Measurements from ENCODE around the gene MECP2.

The MECP2 gene

DNA sequence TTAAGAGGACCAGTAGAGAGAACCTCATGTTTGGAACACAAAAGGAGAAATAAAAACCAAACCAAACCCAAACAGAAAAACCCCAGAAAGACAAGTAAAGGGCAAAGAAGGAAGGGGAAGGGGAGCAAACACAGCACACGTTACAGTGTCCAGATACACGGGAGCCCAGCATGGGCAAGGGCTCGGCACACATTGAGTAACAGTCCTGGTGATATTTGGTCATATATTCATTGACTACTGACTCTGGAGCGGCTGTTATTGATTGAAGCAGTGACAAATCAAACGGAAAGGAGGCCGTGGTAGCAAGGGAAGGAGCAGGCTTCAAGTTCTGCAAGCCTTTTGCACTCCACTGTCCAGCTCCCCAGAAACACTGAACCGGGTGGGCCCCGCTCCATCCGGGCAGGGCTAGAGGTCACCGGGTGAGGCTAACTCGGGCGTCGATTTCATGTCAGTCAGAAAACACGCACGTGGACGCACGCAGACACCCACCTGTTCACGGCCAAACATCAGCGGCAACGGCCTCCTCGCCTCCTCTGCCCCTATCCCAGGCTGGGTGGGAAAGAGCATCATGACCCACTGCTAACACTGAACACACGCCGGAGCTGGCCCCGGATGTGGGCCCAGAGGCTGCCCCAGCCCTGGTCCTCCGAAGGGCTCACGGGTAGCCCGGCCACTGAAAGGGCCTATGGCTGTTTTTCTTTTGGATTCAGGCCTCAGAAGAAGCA lies 74.1 kb downstream of the MECP2 start:
- H3K9ac ChIP-seq (ENCODE audit: low read depth, low read length) = no peak overlapping the region
- no peaks in the 10 kb centered on the region for H3K36me3 ChIP-seq (ENCODE audit: control insufficient read depth, insufficient read depth, low read length)
- peaks cover 16% of the 10 kb centered on the region for H3K9me3 ChIP-seq (ENCODE audit: control insufficient read depth, insufficient read depth, low read length)
- H3K27me3 ChIP-seq (ENCODE audit: control insufficient read depth, insufficient read depth, low read length) = no peaks in the 10 kb centered on the region
- no peak overlapping the region for H3K27ac ChIP-seq (ENCODE audit: low read depth, low read length)
- H3K4me1 ChIP-seq (ENCODE audit: control insufficient read depth, insufficient read depth, low read length) = peaks cover 11% of the 10 kb centered on the region; the same call in 1 of the 2 replicates
- H3K4me3 ChIP-seq (ENCODE audit: low read depth, low read length) = no peak overlapping the region

DNA sequence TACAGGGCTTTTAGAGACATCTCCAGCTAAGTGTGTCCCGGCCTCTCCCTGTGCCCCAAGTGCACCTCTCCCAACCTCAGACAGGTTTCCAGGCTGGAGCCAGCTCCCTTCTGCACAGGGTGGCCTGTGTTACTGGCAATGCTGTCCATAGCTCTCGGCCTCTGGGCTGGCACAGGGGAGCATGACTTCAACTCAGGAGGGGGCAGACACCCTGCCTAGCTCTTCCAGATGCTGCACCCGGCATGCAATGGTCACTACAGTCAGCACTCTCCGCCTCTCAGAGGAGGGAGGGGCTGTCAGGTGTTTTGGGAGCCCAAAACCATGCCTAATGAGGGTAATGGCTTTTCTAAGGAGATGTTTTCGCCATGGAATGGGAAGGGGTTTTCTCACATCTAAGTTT lies 75.4 kb downstream of the MECP2 start:
- Histone ChIP-seq H3K9ac (ENCODE audit: low read depth, low read length) (no peak overlapping the region), H3K27ac (ENCODE audit: low read depth, low read length) (peak overlapping the region; percentile 53), H3K9me3 (ENCODE audit: control insufficient read depth, insufficient read depth, low read length) (peaks cover 16% of the 10 kb centered on the region), H3K4me1 (ENCODE audit: control insufficient read depth, insufficient read depth, low read length) (peaks cover 11% of the 10 kb centered on the region; the same call in 1 of the 2 replicates), H3K27me3 (ENCODE audit: control insufficient read depth, insufficient read depth, low read length) (no peaks in the 10 kb centered on the region), H3K4me3 (ENCODE audit: low read depth, low read length) (no peak overlapping the region), H3K36me3 (ENCODE audit: control insufficient read depth, insufficient read depth, low read length) (peaks cover 6% of the 10 kb centered on the region; the same call in 1 of the 2 replicates)

DNA sequence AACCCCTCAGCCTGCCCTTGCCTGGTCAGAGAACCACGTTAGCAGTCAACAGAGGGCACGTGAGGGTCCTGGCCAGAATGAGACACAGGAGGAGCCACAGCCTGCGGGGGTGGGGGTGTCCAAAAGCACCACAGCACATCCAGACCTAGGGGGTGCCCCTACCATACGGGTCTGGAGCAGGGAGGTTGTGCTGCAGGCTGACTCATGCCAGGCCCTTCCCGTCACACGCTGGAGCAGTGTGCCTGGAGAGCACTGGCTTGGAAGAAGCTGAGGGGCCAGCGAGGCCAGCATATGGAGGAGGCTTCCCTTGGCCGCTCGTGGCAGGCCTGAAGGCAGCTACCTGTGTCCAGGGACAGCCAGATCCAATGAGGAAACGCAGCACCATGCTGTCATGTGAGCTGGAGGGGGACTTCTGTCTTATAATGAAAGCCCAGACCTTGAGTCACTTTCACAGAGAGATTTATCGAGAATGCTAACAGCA lies 76.3 kb downstream of the MECP2 start:
- Histone ChIP-seq H3K27me3 (ENCODE audit: control insufficient read depth, insufficient read depth, low read length) (no peaks in the 10 kb centered on the region), H3K4me3 (ENCODE audit: low read depth, low read length) (no peak overlapping the region), H3K9ac (ENCODE audit: low read depth, low read length) (no peak overlapping the region), H3K4me1 (ENCODE audit: control insufficient read depth, insufficient read depth, low read length) (peaks cover 11% of the 10 kb centered on the region; the same call in 1 of the 2 replicates), H3K27ac (ENCODE audit: low read depth, low read length) (peak overlapping the region; percentile 55), H3K36me3 (ENCODE audit: control insufficient read depth, insufficient read depth, low read length) (peaks cover 8% of the 10 kb centered on the region; the same call in 1 of the 2 replicates), H3K9me3 (ENCODE audit: control insufficient read depth, insufficient read depth, low read length) (peaks cover 16% of the 10 kb centered on the region)

DNA sequence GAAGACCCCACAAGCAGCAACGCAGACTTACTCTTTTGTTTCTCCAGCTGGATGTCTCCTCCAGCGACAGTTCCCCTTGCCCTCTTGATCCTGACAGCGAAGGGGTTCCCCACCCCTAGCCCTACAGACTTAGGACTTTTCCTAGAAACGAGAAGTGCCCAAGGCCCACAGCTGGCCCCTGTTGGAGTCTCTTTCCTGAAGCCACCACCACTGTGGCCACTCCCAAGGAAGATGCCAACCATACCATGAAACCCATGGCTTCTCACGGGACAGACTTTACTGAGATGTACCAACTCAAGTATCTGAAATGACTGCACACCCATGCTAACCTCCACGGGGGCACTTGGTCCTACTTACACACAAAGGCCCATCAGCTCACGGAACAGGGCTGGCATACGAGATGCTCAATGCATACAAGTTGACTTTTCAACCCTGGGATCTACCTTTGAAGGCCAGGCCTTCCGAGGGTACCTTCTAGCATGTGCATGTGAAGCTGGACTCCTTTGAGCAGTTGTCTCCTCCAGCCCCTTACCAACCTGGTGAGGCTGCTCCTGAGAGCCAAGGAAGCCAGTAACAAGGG lies 76.9 kb downstream of the MECP2 start:
- Histone ChIP-seq H3K4me3 (ENCODE audit: low read depth, low read length) (peak overlapping the region; percentile 57), H3K27ac (ENCODE audit: low read depth, low read length) (peak overlapping the region; percentile 62), H3K36me3 (ENCODE audit: control insufficient read depth, insufficient read depth, low read length) (peaks cover 10% of the 10 kb centered on the region; the same call in 1 of the 2 replicates), H3K27me3 (ENCODE audit: control insufficient read depth, insufficient read depth, low read length) (no peaks in the 10 kb centered on the region), H3K9me3 (ENCODE audit: control insufficient read depth, insufficient read depth, low read length) (peaks cover 16% of the 10 kb centered on the region), H3K9ac (ENCODE audit: low read depth, low read length) (no peak overlapping the region), H3K4me1 (ENCODE audit: control insufficient read depth, insufficient read depth, low read length) (peaks cover 11% of the 10 kb centered on the region; the same call in 1 of the 2 replicates)

DNA sequence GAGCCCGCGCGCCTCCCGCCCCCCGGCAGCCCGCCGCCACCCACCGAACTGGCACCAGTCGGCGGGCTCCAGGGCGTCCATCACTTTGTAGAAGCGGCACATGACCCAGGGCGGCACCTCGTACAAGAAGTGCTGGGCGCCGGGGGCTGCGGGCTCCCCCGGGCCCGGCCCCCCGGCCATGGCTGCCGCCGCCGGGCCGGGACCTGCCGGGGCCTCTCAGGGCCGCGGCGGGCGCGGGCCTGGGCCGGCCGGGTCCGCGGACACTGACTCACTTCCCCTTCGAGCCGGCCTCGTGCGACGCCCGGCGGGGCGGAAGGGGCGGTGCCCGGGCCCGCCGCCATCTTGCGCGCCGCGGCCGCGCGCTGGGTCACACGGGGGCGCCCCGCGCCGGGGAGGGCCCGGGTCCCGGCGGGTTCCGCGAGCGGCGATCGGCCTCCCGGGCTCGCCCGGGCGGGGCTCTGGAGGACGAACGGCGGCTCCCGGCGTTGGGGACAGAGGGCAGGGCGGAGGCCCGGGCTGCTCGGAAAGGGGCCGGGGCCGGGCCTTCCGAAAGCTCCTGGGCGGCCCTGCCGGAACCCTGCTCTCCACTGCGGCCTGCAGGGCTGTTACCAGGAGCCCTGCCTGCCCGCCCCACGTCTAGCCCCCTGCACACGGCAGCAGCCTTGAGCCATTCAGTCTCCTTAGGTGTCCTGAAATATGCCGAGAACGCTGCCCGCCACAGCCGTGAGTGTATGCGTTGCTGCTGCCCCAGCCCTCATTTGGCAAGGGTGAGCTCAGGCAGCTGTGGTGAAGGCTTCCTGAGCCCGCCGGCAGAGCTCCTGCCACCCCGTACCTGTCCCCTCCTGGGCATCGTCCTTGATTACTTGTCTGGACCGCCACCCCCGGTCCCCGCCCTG lies 77.6 kb downstream of the MECP2 start, which contains the start of gene IRAK1:
Gene IRAK1 (minus strand): TSS at position 270 of the 896 bp plus-strand sequence. CDS start 90 bp downstream, at position 180.
- Histone ChIP-seq H3K36me3 (ENCODE audit: control insufficient read depth, insufficient read depth, low read length) (peaks cover 11% of the 10 kb centered on the region; the same call in 1 of the 2 replicates), H3K27me3 (ENCODE audit: control insufficient read depth, insufficient read depth, low read length) (no peaks in the 10 kb centered on the region), H3K4me3 (ENCODE audit: low read depth, low read length) (peak within 1 kb of the TSS; percentile 57), H3K27ac (ENCODE audit: low read depth, low read length) (peak within 1 kb of the TSS; percentile 62), H3K9me3 (ENCODE audit: control insufficient read depth, insufficient read depth, low read length) (peaks cover 21% of the 10 kb centered on the region), H3K4me1 (ENCODE audit: control insufficient read depth, insufficient read depth, low read length) (peaks cover 11% of the 10 kb centered on the region; the same call in 1 of the 2 replicates), H3K9ac (ENCODE audit: low read depth, low read length) (peak within 1 kb of the TSS; percentile 48; the same call in 1 of the 2 replicates)

DNA sequence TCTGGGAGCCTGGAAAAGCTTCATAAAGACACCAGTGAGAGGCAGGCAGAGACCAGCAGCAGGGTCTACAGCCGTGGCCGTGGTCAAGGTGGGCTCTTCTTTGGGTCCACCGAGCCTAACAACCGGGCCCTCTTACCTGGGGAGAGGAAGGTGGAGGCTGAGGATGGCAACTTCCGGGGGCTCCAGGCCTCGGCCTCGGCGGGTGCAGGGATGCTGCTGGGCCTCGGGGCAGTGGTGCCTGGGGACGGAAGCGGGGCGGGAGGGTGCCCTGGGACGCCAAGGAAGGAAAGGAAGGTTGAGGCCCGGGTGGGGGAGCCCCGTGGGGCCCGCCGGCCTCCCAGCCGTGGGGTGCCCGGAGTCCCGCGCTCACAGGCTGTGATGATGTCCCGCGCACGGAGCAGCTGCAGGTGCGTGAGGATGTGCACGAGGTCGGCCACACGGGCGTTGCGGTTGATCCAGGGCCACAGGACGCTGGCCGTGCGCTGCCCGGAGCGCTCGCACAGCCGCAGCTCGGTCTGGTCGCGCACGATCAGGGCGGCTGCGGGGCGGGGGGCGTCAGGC lies 78.4 kb downstream of the MECP2 start:
- Histone ChIP-seq H3K27me3 (ENCODE audit: control insufficient read depth, insufficient read depth, low read length) (no peaks in the 10 kb centered on the region), H3K9ac (ENCODE audit: low read depth, low read length) (peak overlapping the region; percentile 30; the same call in 1 of the 2 replicates), H3K4me1 (ENCODE audit: control insufficient read depth, insufficient read depth, low read length) (peaks cover 11% of the 10 kb centered on the region; the same call in 1 of the 2 replicates), H3K36me3 (ENCODE audit: control insufficient read depth, insufficient read depth, low read length) (peaks cover 11% of the 10 kb centered on the region; the same call in 1 of the 2 replicates), H3K9me3 (ENCODE audit: control insufficient read depth, insufficient read depth, low read length) (peaks cover 22% of the 10 kb centered on the region), H3K4me3 (ENCODE audit: low read depth, low read length) (peak overlapping the region; percentile 57), H3K27ac (ENCODE audit: low read depth, low read length) (peak overlapping the region; percentile 47)

DNA sequence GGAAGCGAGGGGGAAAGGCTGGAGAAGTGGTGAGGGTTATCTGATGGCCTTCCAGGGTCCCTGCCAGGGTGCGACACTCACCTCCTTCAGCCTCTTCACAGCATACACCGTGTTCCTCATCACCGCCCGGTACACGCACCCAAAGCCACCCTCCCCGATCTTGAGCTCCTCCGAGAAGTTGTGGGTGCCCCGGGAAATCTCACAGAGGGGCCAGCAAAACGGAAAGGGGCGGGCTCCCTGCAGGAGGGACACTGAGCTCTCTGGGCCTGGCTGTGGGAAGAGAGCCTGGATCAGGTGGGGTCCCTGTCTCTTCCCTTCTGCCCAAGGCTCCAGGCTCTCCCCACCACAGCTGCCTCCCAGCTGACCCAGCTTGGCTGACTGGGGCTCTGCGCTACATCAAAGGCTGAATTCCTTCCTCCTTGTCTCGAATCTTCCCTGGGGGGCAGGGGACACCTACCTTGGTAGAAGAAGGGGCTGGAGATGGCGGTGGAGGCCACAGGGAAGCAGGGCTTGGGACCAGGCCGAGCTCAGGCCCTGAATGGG lies 78.9 kb downstream of the MECP2 start:
- Histone ChIP-seq H3K4me1 (ENCODE audit: control insufficient read depth, insufficient read depth, low read length) (peaks cover 11% of the 10 kb centered on the region; the same call in 1 of the 2 replicates), H3K27me3 (ENCODE audit: control insufficient read depth, insufficient read depth, low read length) (no peaks in the 10 kb centered on the region), H3K9me3 (ENCODE audit: control insufficient read depth, insufficient read depth, low read length) (peaks cover 17% of the 10 kb centered on the region), H3K36me3 (ENCODE audit: control insufficient read depth, insufficient read depth, low read length) (peaks cover 11% of the 10 kb centered on the region; the same call in 1 of the 2 replicates), H3K9ac (ENCODE audit: low read depth, low read length) (no peak overlapping the region), H3K4me3 (ENCODE audit: low read depth, low read length) (peak overlapping the region; percentile 35), H3K27ac (ENCODE audit: low read depth, low read length) (no peak overlapping the region)

DNA sequence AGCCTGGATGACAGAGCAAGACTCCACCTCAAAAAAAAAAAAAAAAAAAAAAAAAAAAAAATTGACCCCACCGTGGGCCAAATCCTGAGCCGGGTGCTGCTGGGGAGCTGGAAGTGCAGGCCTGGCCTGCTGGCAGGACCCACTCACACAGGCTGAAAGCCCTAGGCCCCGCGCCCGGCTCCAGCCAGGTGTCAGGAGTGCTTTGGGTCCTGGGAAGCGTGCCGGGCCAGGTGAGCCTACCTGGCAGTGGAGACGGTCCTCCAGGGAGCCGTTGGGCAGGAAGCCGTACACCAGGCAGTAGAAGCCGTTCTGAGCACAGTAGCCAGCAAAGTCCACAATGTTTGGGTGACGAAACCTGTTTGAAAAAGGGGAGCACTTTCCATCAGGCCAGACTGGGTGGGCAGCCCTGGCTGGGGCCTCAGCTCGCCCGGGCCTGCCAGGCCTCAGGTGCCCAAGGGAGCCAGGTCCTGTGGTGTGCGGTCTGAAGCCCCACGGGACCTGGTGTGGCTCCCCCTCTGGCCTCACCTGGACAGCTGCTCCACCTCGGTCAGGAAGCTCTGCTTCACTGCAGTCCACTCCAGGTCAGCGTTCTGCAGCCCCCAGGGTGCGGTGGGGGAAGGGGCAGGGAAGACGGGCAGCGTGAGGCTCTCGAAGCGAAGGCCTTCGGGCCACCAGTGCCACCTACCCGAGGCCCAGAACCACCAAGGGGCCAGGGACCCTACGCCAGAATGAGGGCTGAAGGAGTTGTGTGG lies 79.6 kb downstream of the MECP2 start:
- H3K4me3 ChIP-seq (ENCODE audit: low read depth, low read length) = no peak overlapping the region
- no peak overlapping the region for H3K27ac ChIP-seq (ENCODE audit: low read depth, low read length)
- peaks cover 11% of the 10 kb centered on the region; the same call in 1 of the 2 replicates for H3K4me1 ChIP-seq (ENCODE audit: control insufficient read depth, insufficient read depth, low read length)
- peaks cover 12% of the 10 kb centered on the region; the same call in 1 of the 2 replicates for H3K36me3 ChIP-seq (ENCODE audit: control insufficient read depth, insufficient read depth, low read length)
- H3K9ac ChIP-seq (ENCODE audit: low read depth, low read length) = no peak overlapping the region
- no peaks in the 10 kb centered on the region for H3K27me3 ChIP-seq (ENCODE audit: control insufficient read depth, insufficient read depth, low read length)
- H3K9me3 ChIP-seq (ENCODE audit: control insufficient read depth, insufficient read depth, low read length) = peaks cover 17% of the 10 kb centered on the region

DNA sequence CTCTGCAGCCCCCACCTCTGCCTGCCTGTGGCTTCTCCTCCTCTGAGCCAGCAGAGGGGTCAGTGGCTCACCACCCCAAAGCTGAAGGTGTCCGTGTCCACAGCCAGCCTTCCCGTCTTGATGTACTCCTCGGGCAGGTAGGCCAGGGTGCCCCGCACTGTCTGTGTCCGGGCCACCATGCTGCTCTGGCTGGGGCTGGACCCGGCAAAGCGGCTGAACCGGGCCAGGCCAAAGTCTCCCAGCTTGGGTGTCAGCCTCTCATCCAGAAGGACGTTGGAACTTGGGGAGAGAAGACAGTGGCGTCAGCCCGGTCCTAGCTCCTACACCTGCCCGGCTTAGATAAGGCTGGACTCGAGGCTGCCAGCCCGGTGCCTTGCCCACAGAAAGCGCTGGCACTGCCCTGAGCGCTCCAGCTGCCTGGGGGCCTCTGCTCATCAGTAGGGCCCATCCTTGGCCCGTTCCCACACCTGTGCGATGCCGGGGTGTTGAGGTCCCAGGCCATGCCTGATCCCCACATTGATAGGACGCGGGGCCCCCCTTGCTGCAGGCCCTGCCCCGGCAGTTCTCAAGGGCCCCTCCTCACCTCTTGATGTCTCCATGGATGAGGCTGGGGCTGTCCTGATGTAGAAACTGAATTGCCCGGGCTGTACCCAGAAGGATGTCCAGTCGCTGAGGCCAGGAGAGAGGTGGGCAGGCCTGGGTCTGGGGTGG lies 81.0 kb downstream of the MECP2 start:
- Histone ChIP-seq H3K4me3 (ENCODE audit: low read depth, low read length) (no peak overlapping the region), H3K27me3 (ENCODE audit: control insufficient read depth, insufficient read depth, low read length) (no peaks in the 10 kb centered on the region), H3K9me3 (ENCODE audit: control insufficient read depth, insufficient read depth, low read length) (peaks cover 22% of the 10 kb centered on the region), H3K27ac (ENCODE audit: low read depth, low read length) (no peak overlapping the region), H3K36me3 (ENCODE audit: control insufficient read depth, insufficient read depth, low read length) (peaks cover 26% of the 10 kb centered on the region), H3K4me1 (ENCODE audit: control insufficient read depth, insufficient read depth, low read length) (no peaks in the 10 kb centered on the region; the same call in 1 of the 2 replicates), H3K9ac (ENCODE audit: low read depth, low read length) (no peak overlapping the region)

Measured in HUES48 (cell line).